Uterus (tissue), 4 donors: ENCODE measurements around the gene IFTAP. TPM values are rescaled to one million over a fixed set of nuclear protein-coding genes. Genes with fewer than 3 reads are reported as not detected.
A peak's percentile ranks its signal among the peaks of the same experiment; 100 is the strongest.

ENCODE experiments used
- DNase-seq, 2 donors: peaks; one replicate each; pipeline ENCODE4 v3.0.0-alpha.2; 2019 to 2020
- H3K27ac ChIP-seq, 2 donors: fragments of 200-600 bp; sonication (generic); 1 replicate in 1 of 2; 2 replicates in 1 of 2; pipeline ENCODE4 v1.5.1; 2016 to 2018
- H3K27me3 ChIP-seq, 2 donors: fragments of 200-600 bp; sonication (generic); one replicate each; pipeline ENCODE4 v1.5.1; 2018 to 2019; ENCODE audit warnings: control low read depth in 1 of 2
- H3K36me3 ChIP-seq, 2 donors: fragments of 200-600 bp; sonication (generic); one replicate each; pipeline ENCODE4 v1.5.1; 2019; ENCODE audit warnings: control low read depth in 1 of 2
- H3K4me1 ChIP-seq, 2 donors: fragments of 200-600 bp; sonication (generic); one replicate each; pipeline ENCODE4 v1.5.1; 2018 to 2019; ENCODE audit warnings: control low read depth in 1 of 2
- H3K4me3 ChIP-seq, 2 donors: fragments of 200-600 bp; sonication (generic); 1 replicate in 1 of 2; 2 replicates in 1 of 2; pipeline ENCODE4 v1.5.1; 2018 to 2019; ENCODE audit warnings: mild to moderate bottlenecking in 1 of 2
- H3K9me3 ChIP-seq, 2 donors: fragments of 200-600 bp; sonication (generic); one replicate each; pipeline ENCODE4 v1.5.1; 2019; ENCODE audit warnings: control low read depth in 1 of 2
- POLR2A ChIP-seq, 2 donors: fragments of 450-650 bp; IDR thresholded peaks; one replicate each; pipeline ENCODE4 v1.6.1; 2016; ENCODE audit warnings: antibody characterized with exemption in 2 of 2, mild to moderate bottlenecking in 1 of 2, moderate library complexity in 1 of 2
- intact Hi-C: fragments of 100-400 bp; cut with DNase I; formaldehyde crosslinking; loops from one replicate; pipeline ENCODE4 v1.15.1; 2023; ENCODE audit warnings: low total_unique reads
- total RNA-seq, 4 donors: library from RNA; depleted of rRNA in 3 of 4; stranded (reverse); fragments of >200 nt in 3 of 4; gene quantifications; one replicate each; pipeline versions ENCODE4 v1.1.0 to v1.2.4, GENCODE V29; 2014 to 2023
- TF ChIP-seq, protein P1 (sequence below), 4 experiments: fragments of 200-600 bp in 2 of 4; fragments of 450-650 bp in 2 of 4; sonication (generic) in 2 of 4; IDR thresholded peaks; one replicate each; pipeline ENCODE4 v1.5.1; 2016 to 2019; ENCODE audit warnings: antibody characterized with exemption in 4 of 4, mild to moderate bottlenecking in 2 of 4, moderate library complexity in 1 of 4
- donor health status: DM: yes; HTN: yes; CAD: no.

Gene IFTAP
- total RNA-seq, 4 donors from 2014 or later, result 4.1 to 56.1 (median 17.4) TPM

DNA sequence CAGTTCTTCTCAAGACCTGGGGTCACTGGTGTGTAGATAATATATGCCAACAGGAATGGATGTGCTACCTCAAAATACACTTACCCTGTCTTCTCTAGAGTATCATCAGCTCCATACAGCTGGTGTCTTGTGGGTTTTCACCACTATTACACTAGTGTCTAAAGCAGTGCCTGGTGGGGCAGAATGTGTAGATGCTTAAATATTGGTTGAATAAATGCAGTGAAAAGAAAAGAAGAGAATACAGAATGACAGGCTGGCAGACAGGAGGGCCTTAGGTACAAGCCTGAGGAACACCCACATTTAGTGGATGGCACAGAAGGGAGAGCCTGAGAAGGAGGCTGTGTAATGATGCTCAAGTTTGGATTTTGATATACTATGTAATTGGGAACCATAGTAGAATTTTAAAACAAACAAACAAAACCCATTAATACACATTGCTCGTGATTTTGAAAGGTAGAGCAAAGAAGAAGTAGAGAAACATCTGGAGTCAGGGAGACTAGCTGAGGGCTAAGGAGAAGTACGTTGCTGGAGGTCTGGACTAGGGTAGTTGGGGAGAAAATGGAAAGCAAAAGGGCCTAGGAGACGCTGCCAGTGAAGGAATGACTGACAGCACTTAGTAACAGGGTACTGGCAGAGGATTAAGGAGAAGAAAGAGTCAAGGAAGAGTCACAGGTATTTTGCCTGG is 24.2 kb downstream of the IFTAP start:
- Histone ChIP-seq H3K4me1 (peaks cover 0 to 6% of the 10 kb centered on the region in 2 donors), H3K36me3 (no peaks in the 10 kb centered on the region), H3K9me3 (no peaks in the 10 kb centered on the region), H3K27ac (no peak overlapping the region), H3K4me3 (no peak overlapping the region), H3K27me3 (no peaks in the 10 kb centered on the region)
- no peak for TF ChIP-seq POLR2A (IDR thresholded peaks at IDR 0.05)
- TF ChIP-seq, protein P1, sequence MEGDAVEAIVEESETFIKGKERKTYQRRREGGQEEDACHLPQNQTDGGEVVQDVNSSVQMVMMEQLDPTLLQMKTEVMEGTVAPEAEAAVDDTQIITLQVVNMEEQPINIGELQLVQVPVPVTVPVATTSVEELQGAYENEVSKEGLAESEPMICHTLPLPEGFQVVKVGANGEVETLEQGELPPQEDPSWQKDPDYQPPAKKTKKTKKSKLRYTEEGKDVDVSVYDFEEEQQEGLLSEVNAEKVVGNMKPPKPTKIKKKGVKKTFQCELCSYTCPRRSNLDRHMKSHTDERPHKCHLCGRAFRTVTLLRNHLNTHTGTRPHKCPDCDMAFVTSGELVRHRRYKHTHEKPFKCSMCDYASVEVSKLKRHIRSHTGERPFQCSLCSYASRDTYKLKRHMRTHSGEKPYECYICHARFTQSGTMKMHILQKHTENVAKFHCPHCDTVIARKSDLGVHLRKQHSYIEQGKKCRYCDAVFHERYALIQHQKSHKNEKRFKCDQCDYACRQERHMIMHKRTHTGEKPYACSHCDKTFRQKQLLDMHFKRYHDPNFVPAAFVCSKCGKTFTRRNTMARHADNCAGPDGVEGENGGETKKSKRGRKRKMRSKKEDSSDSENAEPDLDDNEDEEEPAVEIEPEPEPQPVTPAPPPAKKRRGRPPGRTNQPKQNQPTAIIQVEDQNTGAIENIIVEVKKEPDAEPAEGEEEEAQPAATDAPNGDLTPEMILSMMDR (IDR thresholded peaks at IDR 0.05), result no peak
- intact Hi-C loops, result no loop called here
- DNase-seq, result no peak

DNA sequence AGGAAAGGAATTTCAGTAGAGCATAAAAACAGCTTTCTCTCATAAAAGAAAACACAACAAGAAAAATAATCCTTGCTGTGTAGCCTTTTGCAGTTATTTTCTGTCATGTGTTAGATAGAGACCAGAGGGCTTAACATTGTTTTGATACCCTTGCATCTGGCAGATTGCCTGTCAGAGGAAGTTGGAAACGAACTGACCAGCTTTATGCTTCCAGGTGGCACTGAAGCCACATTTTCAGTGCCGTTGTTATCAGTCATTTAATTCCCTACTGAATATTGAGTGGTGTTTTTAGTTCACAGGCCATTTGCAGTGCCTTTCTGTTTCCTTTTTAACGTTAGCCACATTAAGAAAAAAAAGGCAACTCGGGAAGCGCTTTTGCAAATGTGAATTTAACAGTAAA is 25.2 kb downstream of the IFTAP start:
- Histone ChIP-seq H3K9me3 (no peaks in the 10 kb centered on the region), H3K27me3 (no peaks in the 10 kb centered on the region), H3K4me1 (peaks cover 0 to 6% of the 10 kb centered on the region in 2 donors)

DNA sequence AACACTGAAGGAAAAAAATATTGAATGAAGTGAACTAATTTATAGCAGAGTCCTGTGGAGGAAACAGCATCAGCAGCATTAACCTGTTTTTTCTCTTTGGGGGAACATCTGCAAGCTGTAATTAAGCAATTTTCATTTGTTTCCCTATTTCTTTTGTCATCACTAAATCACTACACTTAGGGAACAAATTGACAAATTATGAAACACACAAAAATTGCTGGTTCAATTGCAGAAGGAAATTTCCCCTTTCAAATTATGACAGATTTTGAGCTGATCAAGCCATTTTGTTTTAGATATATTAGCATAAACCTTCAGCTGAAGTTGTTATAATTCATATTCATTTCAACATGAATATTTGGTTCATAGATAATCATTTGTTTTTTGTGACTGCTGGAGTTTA is 25.9 kb downstream of the IFTAP start:
- intact Hi-C loops, result no loop called here
- H3K9me3 ChIP-seq, result no peaks in the 10 kb centered on the region
- no peak for DNase-seq
- no peak overlapping the region for H3K27ac ChIP-seq
- no peaks in the 10 kb centered on the region for H3K36me3 ChIP-seq
- TF ChIP-seq POLR2A (IDR thresholded peaks at IDR 0.05), result no peak
- TF ChIP-seq, protein P1 (IDR thresholded peaks at IDR 0.05), result no peak
- peaks cover 0 to 6% of the 10 kb centered on the region in 2 donors for H3K4me1 ChIP-seq
- no peak overlapping the region for H3K4me3 ChIP-seq
- H3K27me3 ChIP-seq, result no peaks in the 10 kb centered on the region

More for the DNA sequence above, 25.2 kb downstream of the IFTAP start:
- no peak overlapping the region for H3K4me3 ChIP-seq
- H3K36me3 ChIP-seq, result no peaks in the 10 kb centered on the region
- intact Hi-C loops, result no loop called here
- TF ChIP-seq, protein P1 (IDR thresholded peaks at IDR 0.05), result no peak
- TF ChIP-seq POLR2A (IDR thresholded peaks at IDR 0.05), result no peak
- no peak for DNase-seq
- peak overlapping the region; percentile 2 to 25 for H3K27ac ChIP-seq

DNA sequence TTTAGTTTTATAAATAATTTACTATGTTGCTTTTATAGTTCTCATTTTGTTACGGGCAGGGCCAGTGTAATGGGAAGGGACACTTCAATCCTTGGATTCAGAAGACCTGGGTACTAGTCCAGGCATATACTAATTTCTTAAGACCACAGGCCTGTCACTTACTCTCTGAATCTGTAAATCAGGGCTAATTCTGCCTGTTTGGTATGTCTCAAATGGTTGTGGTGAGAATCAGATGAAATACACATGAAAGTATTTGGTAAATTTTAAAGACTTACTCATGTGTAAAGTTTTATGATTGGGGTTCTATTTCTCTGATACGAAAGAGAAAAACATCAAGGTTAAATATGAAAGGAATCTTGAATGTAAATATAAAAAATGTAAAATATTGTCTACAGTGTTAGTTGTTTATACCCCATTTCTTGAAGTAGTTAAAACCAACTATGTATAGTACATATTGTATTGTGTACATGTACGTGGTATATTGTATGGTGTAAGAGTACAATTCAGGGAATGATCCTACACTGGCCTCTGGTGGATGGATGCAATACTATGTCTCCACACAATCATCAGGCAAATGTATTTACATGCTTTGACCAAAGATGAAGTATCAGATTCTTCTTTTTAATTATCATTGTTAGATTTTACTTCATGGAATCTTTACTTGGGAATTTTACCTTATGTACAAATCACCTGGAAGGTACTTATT is 28.3 kb downstream of the IFTAP start:
- intact Hi-C loops, result no loop called here
- TF ChIP-seq, protein P1 (IDR thresholded peaks at IDR 0.05), result peak in 2 of 4 experiments; percentile 7 to 15
- TF ChIP-seq POLR2A (IDR thresholded peaks at IDR 0.05), result no peak
- no peak overlapping the region for H3K27ac ChIP-seq
- H3K36me3 ChIP-seq, result no peaks in the 10 kb centered on the region
- H3K9me3 ChIP-seq, result no peaks in the 10 kb centered on the region
- no peak for DNase-seq
- no peaks in the 10 kb centered on the region for H3K27me3 ChIP-seq
- H3K4me1 ChIP-seq, result peaks cover 0 to 6% of the 10 kb centered on the region in 2 donors
- no peak overlapping the region for H3K4me3 ChIP-seq

DNA sequence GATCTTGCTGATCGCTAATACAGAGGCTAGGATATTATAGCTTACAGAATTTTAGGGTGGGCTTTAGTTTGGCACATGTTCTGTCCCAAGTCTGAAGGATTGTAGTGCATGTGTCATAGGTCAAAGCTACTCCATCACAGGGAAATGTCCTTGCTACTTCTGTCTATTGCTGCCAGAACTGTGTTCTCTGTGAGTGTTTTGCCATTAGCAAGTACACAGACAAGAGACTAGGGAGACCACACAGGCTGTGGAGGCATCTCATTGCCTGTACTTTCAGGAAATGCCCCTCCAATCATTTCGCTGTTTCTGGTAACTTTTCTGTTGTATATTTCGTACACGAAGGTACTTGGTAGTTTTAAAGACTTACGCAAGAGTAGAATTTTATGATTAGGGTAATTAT is 29.2 kb downstream of the IFTAP start:
- intact Hi-C loops, result no loop called here
- DNase-seq, result no peak
- TF ChIP-seq POLR2A (IDR thresholded peaks at IDR 0.05), result no peak
- TF ChIP-seq, protein P1 (IDR thresholded peaks at IDR 0.05), result no peak
- peaks cover 0 to 6% of the 10 kb centered on the region in 2 donors for H3K4me1 ChIP-seq
- H3K27me3 ChIP-seq, result no peaks in the 10 kb centered on the region
- no peak overlapping the region for H3K4me3 ChIP-seq
- no peaks in the 10 kb centered on the region for H3K36me3 ChIP-seq
- H3K27ac ChIP-seq, result no peak overlapping the region
- no peaks in the 10 kb centered on the region for H3K9me3 ChIP-seq
